Immature natural killer cell (primary cell): Measurements from ENCODE around the gene NDOR1. TPM values are rescaled to one million over a fixed set of nuclear protein-coding genes. Genes with fewer than 3 reads are reported as not detected.

ENCODE experiments used
- DNase-seq, 3 donors: peaks; one replicate each; pipeline ENCODE4 v3.0.0; 2022; ENCODE audit warnings: mixed read lengths in 1 of 3
- H3K27ac Mint-ChIP-seq, 6 donors: one replicate each; pipeline ENCODE4 v1.8.0; 2020; ENCODE audit warnings: mixed read lengths in 6 of 6, mild to moderate bottlenecking in 5 of 6, inconsistent platforms in 4 of 6, moderate library complexity in 3 of 6
- H3K27me3 Mint-ChIP-seq, 3 donors: one replicate each; pipeline ENCODE4 v1.8.0; 2020 to 2021; ENCODE audit warnings: low read depth in 3 of 3, mild to moderate bottlenecking in 3 of 3, mixed read lengths in 3 of 3, moderate library complexity in 3 of 3, inconsistent platforms in 1 of 3
- H3K36me3 Mint-ChIP-seq, 3 donors: one replicate each; pipeline ENCODE4 v1.8.0; 2020; ENCODE audit warnings: mixed read lengths in 3 of 3, inconsistent platforms in 2 of 3, mild to moderate bottlenecking in 2 of 3
- H3K4me1 Mint-ChIP-seq, 2 donors: one replicate each; pipeline ENCODE4 v1.8.0; 2020; ENCODE audit warnings: inconsistent platforms in 2 of 2, mild to moderate bottlenecking in 2 of 2, mixed read lengths in 2 of 2, moderate library complexity in 1 of 2
- H3K4me3 Mint-ChIP-seq, 5 donors: one replicate each; pipeline ENCODE4 v1.8.0; 2020; ENCODE audit warnings: mild to moderate bottlenecking in 5 of 5, mixed read lengths in 5 of 5, inconsistent platforms in 3 of 5, moderate library complexity in 3 of 5
- H3K9me3 Mint-ChIP-seq, 6 donors: one replicate each; pipeline ENCODE4 v1.8.0; 2020; ENCODE audit warnings: mild to moderate bottlenecking in 6 of 6, mixed read lengths in 6 of 6, inconsistent platforms in 4 of 6, moderate library complexity in 3 of 6
- polyA plus RNA-seq, 3 donors: library from polyadenylated mRNA; unstranded; fragments of 300-500 nt; fragmentation: Illumina TruSeq; gene quantifications; one replicate each; pipeline ENCODE4 v1.2.3, GENCODE V29; 2021

The NDOR1 gene
- polyA plus RNA-seq, 3 donors from 2014 or later: 1.7 to 10.3 (median 4.2) TPM

- H3K9me3 Mint-ChIP-seq: no peaks in the 10 kb centered on the region
- peak overlapping the region in 3 of 5 donors; percentile 19 to 49 (median 20) for H3K4me3 Mint-ChIP-seq
- peaks cover 2 to 15% (median 10%) of the 10 kb centered on the region in 3 donors for H3K27me3 Mint-ChIP-seq
- peaks cover 4 to 15% (median 5%) of the 10 kb centered on the region in 3 donors for H3K36me3 Mint-ChIP-seq
- H3K4me1 Mint-ChIP-seq: peaks cover 26 to 32% of the 10 kb centered on the region in 2 donors
- no peak for DNase-seq
- H3K27ac Mint-ChIP-seq: no peak overlapping the region
Observed at GRCh38 chr9:137183980-137184595, 21.4 kb upstream of the NDOR1 start.

- peak overlapping the region in 1 of 6 donors; percentile 11 for H3K27ac Mint-ChIP-seq
- peaks cover 33 to 40% of the 10 kb centered on the region in 2 donors for H3K4me1 Mint-ChIP-seq
- H3K36me3 Mint-ChIP-seq: peaks cover 4 to 15% (median 5%) of the 10 kb centered on the region in 3 donors
- peaks cover 2 to 11% (median 10%) of the 10 kb centered on the region in 3 donors for H3K27me3 Mint-ChIP-seq
- DNase-seq: no peak
- H3K4me3 Mint-ChIP-seq: no peak overlapping the region
- H3K9me3 Mint-ChIP-seq: no peaks in the 10 kb centered on the region
Observed at GRCh38 chr9:137184881-137185660, 20.4 kb upstream of the NDOR1 start.

GRCh38 chr9:137185921-137186320 is 19.6 kb upstream of the NDOR1 start:
- Mint-ChIP-seq H3K27ac (no peak overlapping the region), H3K4me1 (peaks cover 36 to 40% of the 10 kb centered on the region in 2 donors), H3K4me3 (peak overlapping the region in 2 of 5 donors; percentile 18 to 91), H3K36me3 (peaks cover 4 to 15% (median 5%) of the 10 kb centered on the region in 3 donors), H3K27me3 (peaks cover 2 to 11% (median 10%) of the 10 kb centered on the region in 3 donors), H3K9me3 (no peaks in the 10 kb centered on the region)
- no peak for DNase-seq

GRCh38 chr9:137186385-137186784 is 19.1 kb upstream of the NDOR1 start:
- Mint-ChIP-seq H3K27ac (peak overlapping the region in 2 of 6 donors; percentile 29 to 69), H3K27me3 (peaks cover 2 to 14% (median 9%) of the 10 kb centered on the region in 3 donors), H3K4me3 (peak overlapping the region in 4 of 5 donors; percentile 91 to 94 (median 94)), H3K9me3 (no peaks in the 10 kb centered on the region), H3K4me1 (peaks cover 38 to 40% of the 10 kb centered on the region in 2 donors), H3K36me3 (peaks cover 4 to 15% (median 5%) of the 10 kb centered on the region in 3 donors)
- DNase-seq: no peak

GRCh38 chr9:137187386-137187785 is 18.1 kb upstream of the NDOR1 start:
- Mint-ChIP-seq H3K4me3 (peak overlapping the region; percentile 90 to 94 (median 93)), H3K36me3 (peaks cover 0 to 10% (median 4%) of the 10 kb centered on the region in 3 donors), H3K9me3 (no peaks in the 10 kb centered on the region), H3K27ac (peak overlapping the region; percentile 86 to 93 (median 91)), H3K27me3 (peaks cover 2 to 14% (median 9%) of the 10 kb centered on the region in 3 donors), H3K4me1 (peaks cover 38 to 40% of the 10 kb centered on the region in 2 donors)
- no peak for DNase-seq

- Mint-ChIP-seq H3K4me1 (peaks cover 38 to 40% of the 10 kb centered on the region in 2 donors), H3K36me3 (peaks cover 0 to 10% (median 4%) of the 10 kb centered on the region in 3 donors), H3K27me3 (peaks cover 2 to 14% (median 9%) of the 10 kb centered on the region in 3 donors), H3K9me3 (no peaks in the 10 kb centered on the region), H3K4me3 (peak overlapping the region; percentile 90 to 94 (median 93)), H3K27ac (peak overlapping the region; percentile 86 to 93 (median 93))
- no peak for DNase-seq
Observed at GRCh38 chr9:137188086-137188489, 17.4 kb upstream of the NDOR1 start.

- H3K4me3 Mint-ChIP-seq: peak within 1 kb of the TSS; percentile 91 to 96 (median 94)
- no peaks in the 10 kb centered on the region for H3K9me3 Mint-ChIP-seq
- H3K27ac Mint-ChIP-seq: peak within 1 kb of the TSS; percentile 86 to 98 (median 96)
- peaks cover 0 to 6% (median 4%) of the 10 kb centered on the region in 3 donors for H3K36me3 Mint-ChIP-seq
- peaks cover 2 to 14% (median 9%) of the 10 kb centered on the region in 3 donors for H3K27me3 Mint-ChIP-seq
- peak; percentile 94 to 95 (median 95) for DNase-seq
- H3K4me1 Mint-ChIP-seq: peaks cover 38 to 40% of the 10 kb centered on the region in 2 donors
Observed at GRCh38 chr9:137188490-137189296, 16.8 kb upstream of the NDOR1 start, which contains the start of the genes ANAPC2 and SSNA1. ANAPC2 (minus strand) TSS chr9:137188560; CDS start chr9:137188532, 28 bp downstream. SSNA1 (plus strand) TSS chr9:137188676; CDS start chr9:137188727, 51 bp downstream.

- peak overlapping the region; percentile 86 to 98 (median 96) for H3K27ac Mint-ChIP-seq
- DNase-seq: no peak
- peaks cover 2 to 14% (median 9%) of the 10 kb centered on the region in 3 donors for H3K27me3 Mint-ChIP-seq
- H3K9me3 Mint-ChIP-seq: no peaks in the 10 kb centered on the region
- peak overlapping the region; percentile 89 to 96 (median 94) for H3K4me3 Mint-ChIP-seq
- no peaks in the 10 kb centered on the region for H3K36me3 Mint-ChIP-seq
- peaks cover 32 to 37% of the 10 kb centered on the region in 2 donors for H3K4me1 Mint-ChIP-seq
Observed at GRCh38 chr9:137189297-137190295, 15.9 kb upstream of the NDOR1 start.

- Mint-ChIP-seq H3K27me3 (peaks cover 2 to 14% (median 9%) of the 10 kb centered on the region in 3 donors), H3K4me3 (peak overlapping the region in 4 of 5 donors; percentile 62 to 71 (median 64)), H3K27ac (peak overlapping the region; percentile 67 to 97 (median 74)), H3K36me3 (no peaks in the 10 kb centered on the region), H3K4me1 (peaks cover 31 to 34% of the 10 kb centered on the region in 2 donors), H3K9me3 (no peaks in the 10 kb centered on the region)
- no peak for DNase-seq
Observed at GRCh38 chr9:137190315-137190856, 15.1 kb upstream of the NDOR1 start.

GRCh38 chr9:137191245-137191644 is 14.3 kb upstream of the NDOR1 start:
- Mint-ChIP-seq H3K27ac (peak overlapping the region in 1 of 6 donors; percentile 78), H3K4me1 (peaks cover 28 to 32% of the 10 kb centered on the region in 2 donors), H3K27me3 (peaks cover 2 to 11% (median 10%) of the 10 kb centered on the region in 3 donors), H3K4me3 (no peak overlapping the region), H3K36me3 (no peaks in the 10 kb centered on the region), H3K9me3 (no peaks in the 10 kb centered on the region)
- DNase-seq: no peak

- H3K36me3 Mint-ChIP-seq: no peaks in the 10 kb centered on the region
- H3K4me1 Mint-ChIP-seq: peaks cover 22 to 26% of the 10 kb centered on the region in 2 donors
- H3K27me3 Mint-ChIP-seq: peaks cover 2 to 11% (median 10%) of the 10 kb centered on the region in 3 donors
- no peak overlapping the region for H3K4me3 Mint-ChIP-seq
- no peak for DNase-seq
- no peaks in the 10 kb centered on the region for H3K9me3 Mint-ChIP-seq
- no peak overlapping the region for H3K27ac Mint-ChIP-seq
Observed at GRCh38 chr9:137191691-137192447, 13.6 kb upstream of the NDOR1 start.
